ENCODE measurements around the gene ATRNL1.

ATRNL1 gene

DNA sequence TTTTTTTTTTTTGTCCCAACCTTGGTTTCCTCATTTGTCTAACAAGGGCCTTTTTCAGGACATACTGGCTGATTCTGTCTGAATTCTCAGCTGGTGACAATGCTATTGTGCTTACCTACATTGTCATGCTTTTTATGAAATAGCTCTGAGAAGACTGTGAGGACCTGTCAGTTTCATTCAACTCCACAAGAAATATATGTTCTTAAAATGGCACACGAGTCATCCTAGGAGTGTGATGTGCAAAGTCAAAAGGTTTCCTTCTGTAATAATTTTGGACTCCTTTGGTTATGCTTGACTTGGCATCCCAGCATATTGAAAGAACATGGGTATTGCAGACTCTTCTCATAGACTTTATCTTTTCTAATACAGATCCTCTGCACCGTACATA lies 863.8 kb downstream of the ATRNL1 start:
- DNase-seq = no peak

DNA sequence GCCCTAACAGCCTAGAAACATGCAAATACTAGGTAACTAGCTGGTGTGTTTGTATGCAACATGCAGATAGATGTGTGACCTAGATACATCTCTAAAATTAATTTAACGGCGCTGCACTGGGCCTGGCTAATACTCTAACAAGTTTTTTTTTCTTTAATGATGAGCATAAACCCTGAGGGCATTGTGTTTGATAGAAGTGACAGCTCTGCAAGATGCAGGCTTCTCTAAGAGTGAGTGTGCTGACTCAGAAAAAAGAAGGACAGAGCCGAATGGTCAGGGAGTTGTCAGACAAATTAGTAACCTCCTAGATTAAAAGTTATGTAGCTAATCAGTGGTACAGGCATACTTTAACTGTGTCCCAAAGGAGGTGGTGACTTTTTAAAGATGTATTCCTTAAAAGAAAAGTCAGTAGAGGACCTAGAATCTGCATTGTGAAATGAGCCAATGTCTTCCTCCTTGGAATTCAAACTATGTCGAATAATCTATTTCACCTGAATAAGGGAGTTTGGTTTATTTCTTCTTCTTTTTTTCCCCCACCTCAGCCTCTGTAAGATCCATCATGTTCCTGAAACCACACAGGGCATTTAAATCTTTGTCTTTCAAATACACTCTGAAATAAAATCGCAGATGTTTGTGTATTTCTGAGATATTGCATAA lies 864.7 kb downstream of the ATRNL1 start:
- no peak for DNase-seq

DNA sequence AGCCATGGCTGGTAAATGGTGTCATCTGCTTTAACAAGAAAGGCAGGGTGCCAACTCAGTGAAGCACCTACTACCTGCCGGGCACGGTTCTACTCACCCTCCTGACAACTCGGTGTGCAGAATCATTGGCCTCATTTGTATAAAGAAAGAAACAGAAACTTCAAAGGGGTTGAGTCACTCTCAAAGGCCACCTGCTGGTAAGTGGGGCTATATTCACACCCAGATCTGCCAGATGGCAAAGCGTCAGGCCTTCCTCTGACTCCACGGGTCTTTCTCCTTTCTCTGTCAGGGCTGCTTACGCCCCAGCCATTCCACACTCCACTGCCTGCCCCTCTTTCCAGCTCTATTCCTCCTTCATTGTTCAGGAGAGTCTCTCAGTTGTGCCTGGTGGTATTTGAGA lies 870.7 kb downstream of the ATRNL1 start:
- no peak for DNase-seq

- DNase-seq = no peak
These were observed 871.7 kb downstream of the ATRNL1 start for GRCh38 chr10:115964827-115965226.

GRCh38 chr10:115965376-115965775 lies 872.2 kb downstream of the ATRNL1 start:
- DNase-seq = no peak

DNA sequence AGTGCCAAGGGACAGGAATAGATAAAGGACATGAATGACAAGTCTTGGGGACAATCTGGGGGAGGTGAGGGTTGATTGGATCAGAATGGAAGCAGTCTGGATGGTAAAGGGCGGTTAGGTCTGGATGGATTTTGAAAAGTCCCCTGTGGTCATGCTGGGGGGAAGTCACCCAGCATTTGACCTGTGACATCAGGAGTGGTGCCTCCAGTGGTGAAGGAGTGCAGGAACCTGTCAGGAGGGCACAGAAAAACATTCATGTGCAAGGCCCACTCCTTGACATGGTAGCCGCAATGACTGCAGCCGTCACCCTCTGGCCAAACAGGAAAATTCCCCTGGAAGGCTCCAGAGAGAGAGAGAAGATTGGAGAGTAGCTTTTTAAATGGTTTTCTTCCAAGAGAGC lies 875.1 kb downstream of the ATRNL1 start:
- no peak for DNase-seq

DNA sequence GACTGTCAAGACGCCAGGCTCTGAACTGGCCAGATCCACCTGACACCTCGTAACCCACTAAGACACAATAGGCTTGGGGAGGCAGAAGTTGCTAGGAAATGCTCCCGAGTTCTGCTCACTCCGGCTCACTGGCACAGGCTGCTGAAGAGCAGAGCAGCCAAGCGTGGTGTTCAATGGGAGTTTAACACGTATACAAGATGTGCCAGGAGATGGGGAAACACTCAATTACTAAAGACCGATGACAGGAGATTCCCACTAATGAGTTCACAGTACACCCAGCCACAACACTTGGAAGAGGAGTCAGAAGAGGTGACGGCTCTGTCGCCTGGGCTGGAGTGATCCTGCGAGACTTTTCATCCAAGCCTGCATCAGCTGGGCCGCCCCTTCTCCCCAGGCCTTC lies 876.4 kb downstream of the ATRNL1 start:
- no peak for DNase-seq

GRCh38 chr10:115971921-115972320 lies 878.8 kb downstream of the ATRNL1 start:
- DNase-seq = no peak

DNA sequence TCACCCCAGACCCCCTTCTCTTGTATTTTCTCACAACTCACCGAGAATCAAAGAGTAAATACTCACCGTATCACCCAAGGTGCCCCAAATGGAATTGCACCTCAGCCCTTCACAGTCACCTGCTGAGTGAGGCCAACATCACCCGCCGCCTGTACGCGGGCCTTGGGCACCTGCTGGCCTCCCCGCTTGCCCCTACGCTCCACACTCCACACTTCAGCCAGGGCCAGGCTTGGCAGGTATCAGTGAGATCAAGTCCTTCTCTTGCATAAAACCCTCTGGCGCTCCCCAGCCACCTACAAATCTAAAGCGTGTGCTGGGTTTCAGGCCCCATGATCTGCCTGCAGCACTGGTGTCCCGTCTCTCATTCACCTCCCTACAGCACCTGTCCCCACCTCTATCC lies 879.3 kb downstream of the ATRNL1 start:
- DNase-seq = no peak

- DNase-seq = no peak
These were observed 881.2 kb downstream of the ATRNL1 start for GRCh38 chr10:115974351-115974750.

DNA sequence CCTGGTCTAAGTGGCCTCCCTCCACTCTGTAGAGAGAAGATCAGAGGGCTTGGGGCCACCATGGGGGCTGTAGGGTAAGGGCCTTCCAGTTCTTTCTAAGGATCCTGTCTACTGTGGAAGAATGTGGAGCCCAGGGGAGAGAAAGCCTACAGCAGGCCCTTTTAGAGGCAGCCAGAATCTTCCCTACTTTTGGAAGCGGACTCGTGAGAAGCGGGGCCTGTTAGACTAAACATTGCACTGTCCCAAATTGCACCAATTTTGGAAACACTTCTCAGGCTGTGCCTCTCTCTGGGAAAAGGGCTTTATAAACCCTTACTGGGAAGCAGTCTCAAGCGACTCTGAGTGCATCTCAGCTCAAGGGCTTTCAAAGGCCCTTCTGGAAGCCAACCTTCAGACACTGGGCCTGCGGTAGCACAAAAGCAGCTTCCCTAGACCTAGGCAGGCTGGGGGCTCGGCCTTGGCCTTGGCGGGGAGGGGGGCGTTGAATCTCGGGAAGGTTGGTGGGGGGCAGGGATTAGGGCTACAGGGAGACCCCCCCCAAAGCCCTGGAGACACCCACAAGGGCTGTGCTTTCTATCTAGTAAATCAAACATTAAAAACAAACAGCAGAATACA lies 881.8 kb downstream of the ATRNL1 start:
- DNase-seq = no peak

DNA sequence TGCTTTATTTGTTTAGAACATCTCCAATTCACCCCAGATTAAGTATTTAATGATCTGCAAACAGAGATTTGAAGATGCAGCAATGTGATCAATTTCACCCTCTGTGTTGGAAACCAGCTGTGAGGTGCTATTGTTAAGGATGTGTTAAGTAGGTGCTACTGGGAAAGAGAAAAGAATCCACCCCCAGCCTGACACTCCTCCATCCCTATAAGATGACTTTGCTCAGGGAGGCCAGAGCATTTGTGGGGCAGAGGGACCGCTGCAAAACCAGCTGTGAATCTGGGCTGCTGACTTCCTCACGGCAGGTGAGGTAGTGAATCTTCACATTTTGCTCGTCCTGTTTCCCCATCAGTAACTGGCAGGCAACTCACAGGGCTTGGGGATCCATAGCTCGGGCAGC lies 882.3 kb downstream of the ATRNL1 start:
- no peak for DNase-seq

GRCh38 chr10:115976342-115976741 lies 883.2 kb downstream of the ATRNL1 start:
- no peak for DNase-seq

- no peak for DNase-seq
These were observed 884.7 kb downstream of the ATRNL1 start for GRCh38 chr10:115977855-115978254.

- no peak for DNase-seq
These were observed 886.4 kb downstream of the ATRNL1 start for GRCh38 chr10:115979576-115979975.

DNA sequence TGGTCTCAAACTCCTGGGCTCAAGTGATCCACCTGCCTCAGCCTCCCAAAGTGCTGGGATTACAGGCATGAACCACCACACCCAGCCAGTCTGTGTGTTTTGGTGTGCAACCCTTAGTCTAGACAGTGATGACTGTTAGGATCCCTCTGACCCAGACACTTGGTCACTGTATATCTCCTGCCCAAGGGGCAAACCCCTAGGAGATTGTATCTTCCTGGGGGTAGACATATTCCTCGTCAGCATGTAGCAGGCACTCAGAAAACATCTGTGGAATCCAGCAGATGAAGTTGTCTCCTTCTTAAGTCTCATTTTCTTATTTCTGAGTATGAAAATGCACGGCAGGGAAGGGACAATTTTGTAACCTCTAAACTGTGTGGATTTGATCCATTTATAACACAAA lies 887.3 kb downstream of the ATRNL1 start:
- DNase-seq = no peak

DNA sequence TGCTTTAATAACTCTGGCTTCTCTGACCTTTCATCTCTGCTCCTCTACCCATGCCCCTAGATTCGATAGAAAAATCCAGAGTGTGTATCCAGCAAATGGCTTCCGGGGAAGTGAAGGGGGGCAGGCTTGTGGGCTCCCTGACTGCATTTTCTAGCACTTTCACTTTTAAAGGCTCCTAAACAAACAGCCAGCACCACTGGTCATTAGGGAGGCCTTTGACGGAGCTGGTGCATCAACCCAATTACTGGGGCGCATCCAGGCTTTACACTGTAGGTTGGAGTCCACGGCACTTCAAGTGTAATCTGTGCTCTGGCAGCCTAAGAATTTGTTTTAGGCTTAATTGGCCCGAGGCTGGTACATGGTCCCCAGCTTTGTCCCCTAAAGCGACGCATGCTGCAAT lies 887.9 kb downstream of the ATRNL1 start:
- DNase-seq = no peak

DNA sequence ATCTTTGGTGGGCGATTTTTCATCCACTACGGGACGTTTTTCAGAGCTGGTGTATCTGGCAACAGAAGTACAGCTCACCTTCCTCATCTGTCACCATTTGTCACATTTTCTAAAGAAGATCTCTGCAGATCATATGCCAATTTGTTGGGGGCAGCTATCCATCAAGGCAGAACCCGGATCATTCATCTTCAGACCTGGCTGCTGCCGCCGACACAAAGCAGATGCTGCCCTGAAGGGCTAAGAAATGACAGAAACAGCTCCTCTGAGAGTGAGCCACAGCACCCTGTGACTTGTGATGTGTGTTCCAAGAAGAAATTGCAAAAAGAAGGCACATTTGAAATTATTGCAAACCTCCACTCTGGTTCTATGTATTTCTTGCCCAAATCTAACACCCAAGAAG lies 888.9 kb downstream of the ATRNL1 start:
- no peak for DNase-seq

- no peak for DNase-seq
These were observed 889.4 kb downstream of the ATRNL1 start for GRCh38 chr10:115982526-115982925.

GRCh38 chr10:115985786-115986185 lies 892.6 kb downstream of the ATRNL1 start:
- DNase-seq = no peak

DNA sequence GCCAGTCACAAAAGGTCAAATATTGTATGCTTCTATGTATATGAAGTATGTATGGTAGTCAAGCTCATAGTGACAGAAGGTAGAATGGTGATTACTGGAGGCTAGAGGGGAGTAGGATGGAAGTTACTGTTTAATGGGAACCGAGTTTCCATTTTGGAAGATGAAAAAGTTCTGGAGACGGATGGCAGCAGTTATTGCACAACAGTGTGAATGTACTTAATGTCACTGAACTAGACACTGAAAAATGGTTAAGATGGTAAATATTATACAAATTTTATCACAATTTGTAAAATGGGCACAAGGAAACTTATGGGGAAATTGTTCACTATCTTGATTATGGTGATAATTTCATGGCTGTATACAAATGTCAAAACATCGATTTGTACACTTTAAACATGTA lies 895.2 kb downstream of the ATRNL1 start:
- DNase-seq = no peak

DNA sequence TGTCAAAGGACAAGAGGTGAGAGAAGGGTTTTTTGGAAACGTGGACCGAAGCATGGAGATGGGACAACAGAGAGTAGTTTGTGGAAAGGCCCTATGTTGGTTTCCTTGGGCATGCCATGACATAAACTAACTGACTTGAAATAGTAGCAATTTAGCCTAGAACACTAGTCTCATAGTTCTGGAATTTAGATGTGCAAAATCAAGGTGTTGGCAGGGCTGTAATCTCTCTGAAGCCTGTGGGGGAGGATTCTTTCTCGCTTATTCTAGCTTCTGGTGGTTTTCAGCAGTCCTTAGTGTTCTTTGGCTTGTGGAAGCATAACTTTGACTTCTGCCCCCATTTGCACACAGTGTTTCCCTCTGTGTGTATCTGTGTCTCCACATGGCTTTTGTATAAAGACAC lies 896.5 kb downstream of the ATRNL1 start:
- DNase-seq = no peak

- DNase-seq = no peak
These were observed 899.2 kb downstream of the ATRNL1 start for GRCh38 chr10:115992236-115992986.

DNA sequence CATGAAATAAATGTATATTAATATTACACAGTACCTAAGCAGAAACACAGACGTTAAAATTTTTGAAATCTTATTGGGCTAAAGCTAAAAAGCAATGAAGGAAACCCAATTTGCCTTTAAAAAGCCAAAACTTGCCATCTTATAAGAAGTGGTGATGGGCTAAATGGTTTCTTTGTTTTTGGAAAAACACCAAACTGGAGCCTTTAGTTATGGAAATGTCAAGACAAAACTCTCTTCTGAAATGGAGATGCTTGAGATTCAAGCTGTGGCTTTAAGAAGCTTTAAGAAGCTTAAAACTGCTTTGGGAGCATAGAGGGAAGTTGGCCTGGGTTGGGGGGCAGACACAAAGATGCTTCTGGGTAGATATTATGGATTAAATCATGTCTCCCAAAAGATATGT lies 902.9 kb downstream of the ATRNL1 start:
- no peak for DNase-seq

Measured in activated CD8-positive, alpha-beta memory T cell treated with anti-CD3 and anti-CD28 coated beads for 24 hours (primary cell).